Right renal cortex interstitium (tissue), 3 donors: Measurements from ENCODE around the gene MRPL37. TPM values are rescaled to one million over a fixed set of nuclear protein-coding genes. Genes with fewer than 3 reads are reported as not detected.

ENCODE experiments used
- DNase-seq, 3 donors: peaks; one replicate each; pipeline ENCODE4 v3.0.0-alpha.2; 2013; ENCODE audit warnings: low read depth in 3 of 3, low spot score in 2 of 3
- polyA plus RNA-seq, 3 donors: library from polyadenylated mRNA; unstranded; fragments of 120-200 nt; gene quantifications; one replicate each; pipeline ENCODE4 v1.2.1, GENCODE V29; 2013; ENCODE audit not compliant: insufficient read length in 3 of 3

The MRPL37 gene
- polyA plus RNA-seq, 3 donors = 80.3 to 84.9 (median 81.4) TPM

GRCh38 chr1:54238353-54239034 lies 38.5 kb downstream of the MRPL37 start:
- DNase-seq = no peak

GRCh38 chr1:54239035-54239383 lies 39.0 kb downstream of the MRPL37 start:
- DNase-seq = no peak

GRCh38 chr1:54239631-54240031 lies 39.7 kb downstream of the MRPL37 start:
- DNase-seq = no peak

GRCh38 chr1:54240741-54241335 lies 40.9 kb downstream of the MRPL37 start:
- no peak for DNase-seq

GRCh38 chr1:54241364-54241763 lies 41.4 kb downstream of the MRPL37 start:
- no peak for DNase-seq

- no peak for DNase-seq
Observed at GRCh38 chr1:54243022-54243421, 43.1 kb downstream of the MRPL37 start.

- DNase-seq = no peak
Observed at GRCh38 chr1:54244655-54245054, 44.7 kb downstream of the MRPL37 start.

- no peak for DNase-seq
Observed at GRCh38 chr1:54245501-54245900, 45.5 kb downstream of the MRPL37 start.

- DNase-seq = no peak
Observed at GRCh38 chr1:54246116-54246721, 46.3 kb downstream of the MRPL37 start.

GRCh38 chr1:54247863-54248515 lies 48.0 kb downstream of the MRPL37 start:
- no peak for DNase-seq

- DNase-seq = no peak
Observed at GRCh38 chr1:54248966-54249365, 49.0 kb downstream of the MRPL37 start.

- no peak for DNase-seq
Observed at GRCh38 chr1:54249819-54250435, 50.0 kb downstream of the MRPL37 start.

GRCh38 chr1:54250670-54251069 lies 50.7 kb downstream of the MRPL37 start:
- no peak for DNase-seq

GRCh38 chr1:54252371-54252936 lies 52.5 kb downstream of the MRPL37 start:
- no peak for DNase-seq

- no peak for DNase-seq
Observed at GRCh38 chr1:54253480-54253879, 53.5 kb downstream of the MRPL37 start.

GRCh38 chr1:54254055-54254454 lies 54.1 kb downstream of the MRPL37 start:
- no peak for DNase-seq

- no peak for DNase-seq
Observed at GRCh38 chr1:54255026-54255702, 55.2 kb downstream of the MRPL37 start.

- DNase-seq = no peak
Observed at GRCh38 chr1:54256522-54257345, 56.8 kb downstream of the MRPL37 start.

GRCh38 chr1:54257346-54257620 lies 57.3 kb downstream of the MRPL37 start:
- no peak for DNase-seq

- no peak for DNase-seq
Observed at GRCh38 chr1:54257876-54258275, 57.9 kb downstream of the MRPL37 start.
